ENCODE data around the gene SEMA6D. TPM values are rescaled to one million over a fixed set of nuclear protein-coding genes. Genes with fewer than 3 reads are reported as not detected.

Gene SEMA6D
- total and polyA plus RNA-seq, 2 experiments from 2014 or later, result 18.9 to 34.1 TPM

GRCh38 chr15:47820747-47821319 is 103.5 kb downstream of the SEMA6D start:
- Histone ChIP-seq H3K4me2 (peak overlapping the region; percentile 51), H3K27me3 (no peaks in the 10 kb centered on the region), H3K4me1 (ENCODE audit: insufficient read depth) (peaks cover 8% of the 10 kb centered on the region), H4K20me1 (ENCODE audit: insufficient read depth, poor library complexity, severe bottlenecking) (no peaks in the 10 kb centered on the region), H3K36me3 (replicated peaks; ENCODE audit: insufficient read depth, low read depth) (no peaks in the 10 kb centered on the region), H3K9me3 (ENCODE audit: low read depth) (no peaks in the 10 kb centered on the region), H3K4me3 (no peak overlapping the region), H2AFZ (no peak overlapping the region), H3K9me2 (replicated peaks; ENCODE audit: insufficient read depth) (no peaks in the 10 kb centered on the region), H3K79me2 (no peaks in the 10 kb centered on the region), H3K27ac (no peak overlapping the region)
- no peak for DNase-seq (ENCODE audit: low spot score)
- 55% methylated on average over 8 of the region's 8 CpGs for WGBS (ENCODE audit: low lambda C conversion rate, missing lambda C conversion rate)
- TF ChIP-seq CTCF (IDR thresholded peaks at IDR 0.05; ENCODE audit: poor library complexity) (no peak), EZH2 (IDR thresholded peaks at IDR 0.05; ENCODE audit: borderline replicate concordance) (no peak), EZH2phosphoT487 (IDR thresholded peaks at IDR 0.05; ENCODE audit: low read depth, severe bottlenecking, unreplicated experiment) (no peak)

GRCh38 chr15:47822048-47822447 is 104.7 kb downstream of the SEMA6D start:
- no peaks in the 10 kb centered on the region for H3K36me3 ChIP-seq (replicated peaks; ENCODE audit: insufficient read depth, low read depth)
- no peaks in the 10 kb centered on the region for H3K79me2 ChIP-seq
- H3K9me3 ChIP-seq (ENCODE audit: low read depth), result no peaks in the 10 kb centered on the region
- no peak for DNase-seq (ENCODE audit: low spot score)
- no peak overlapping the region for H3K27ac ChIP-seq
- no peak overlapping the region for H3K4me3 ChIP-seq
- no peaks in the 10 kb centered on the region for H3K9me2 ChIP-seq (replicated peaks; ENCODE audit: insufficient read depth)
- no peaks in the 10 kb centered on the region for H3K27me3 ChIP-seq
- H2AFZ ChIP-seq, result no peak overlapping the region
- H3K4me2 ChIP-seq, result no peak overlapping the region
- H4K20me1 ChIP-seq (ENCODE audit: insufficient read depth, poor library complexity, severe bottlenecking), result no peaks in the 10 kb centered on the region
- WGBS (ENCODE audit: low lambda C conversion rate, missing lambda C conversion rate), result 71% methylated on average over 4 of the region's 4 CpGs
- peaks cover 8% of the 10 kb centered on the region for H3K4me1 ChIP-seq (ENCODE audit: insufficient read depth)
- no peak for TF ChIP-seq CTCF (IDR thresholded peaks at IDR 0.05; ENCODE audit: poor library complexity)
- no peak for TF ChIP-seq EZH2phosphoT487 (IDR thresholded peaks at IDR 0.05; ENCODE audit: low read depth, severe bottlenecking, unreplicated experiment)
- TF ChIP-seq EZH2 (IDR thresholded peaks at IDR 0.05; ENCODE audit: borderline replicate concordance), result no peak

Data from hepatocyte (in vitro differentiated cells).